ENCODE data around the gene VPS37B. TPM values are rescaled to one million over a fixed set of nuclear protein-coding genes. Genes with fewer than 3 reads are reported as not detected.
"Not testable (repeated sequence)": the region's sequence is repeated elsewhere in the genome, so short reads cannot be mapped to it uniquely, and the experiment has no call there.

VPS37B gene
- total and polyA plus RNA-seq, 12 donors = 11.0 to 52.4 (median 28.0) TPM

- no peak overlapping the region for H3K4me3 ChIP-seq
- WGBS, 4 donors = 24 to 44% (median 30%) methylated on average over 3 of the region's 3 CpGs
- peak overlapping the region in 3 of 5 donors; percentile 13 to 44 (median 41) for H3K27ac ChIP-seq
- no peak for TF ChIP-seq POLR2A (IDR thresholded peaks at IDR 0.05)
- TF ChIP-seq, protein P1, sequence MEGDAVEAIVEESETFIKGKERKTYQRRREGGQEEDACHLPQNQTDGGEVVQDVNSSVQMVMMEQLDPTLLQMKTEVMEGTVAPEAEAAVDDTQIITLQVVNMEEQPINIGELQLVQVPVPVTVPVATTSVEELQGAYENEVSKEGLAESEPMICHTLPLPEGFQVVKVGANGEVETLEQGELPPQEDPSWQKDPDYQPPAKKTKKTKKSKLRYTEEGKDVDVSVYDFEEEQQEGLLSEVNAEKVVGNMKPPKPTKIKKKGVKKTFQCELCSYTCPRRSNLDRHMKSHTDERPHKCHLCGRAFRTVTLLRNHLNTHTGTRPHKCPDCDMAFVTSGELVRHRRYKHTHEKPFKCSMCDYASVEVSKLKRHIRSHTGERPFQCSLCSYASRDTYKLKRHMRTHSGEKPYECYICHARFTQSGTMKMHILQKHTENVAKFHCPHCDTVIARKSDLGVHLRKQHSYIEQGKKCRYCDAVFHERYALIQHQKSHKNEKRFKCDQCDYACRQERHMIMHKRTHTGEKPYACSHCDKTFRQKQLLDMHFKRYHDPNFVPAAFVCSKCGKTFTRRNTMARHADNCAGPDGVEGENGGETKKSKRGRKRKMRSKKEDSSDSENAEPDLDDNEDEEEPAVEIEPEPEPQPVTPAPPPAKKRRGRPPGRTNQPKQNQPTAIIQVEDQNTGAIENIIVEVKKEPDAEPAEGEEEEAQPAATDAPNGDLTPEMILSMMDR (IDR thresholded peaks at IDR 0.05) = no peak
- H3K9me3 ChIP-seq (replicated peaks in 1 of 3) = no peaks in the 10 kb centered on the region
- intact Hi-C loops (cut with DNase I) = no loop called here
- H3K27me3 ChIP-seq = no peaks in the 10 kb centered on the region
- DNase-seq = peak in 2 of 7 donors; percentile 20 to 54
- no peaks in the 10 kb centered on the region for H3K36me3 ChIP-seq (replicated peaks in 1 of 2)
- peaks cover 44 to 86% of the 10 kb centered on the region in 2 donors for H3K4me1 ChIP-seq (replicated peaks in 1 of 2)
Observed at GRCh38 chr12:122876731-122877130, 19.2 kb downstream of the VPS37B start.

GRCh38 chr12:122876281-122876680, 19.6 kb downstream of the VPS37B start:
- peak in 2 of 7 donors; percentile 7 to 45 for DNase-seq
- WGBS, 4 donors = 75 to 89% (median 86%) methylated on average over 5 of the region's 5 CpGs
- peak overlapping the region in 3 of 5 donors; percentile 13 to 44 (median 41) for H3K27ac ChIP-seq
- H3K36me3 ChIP-seq (replicated peaks in 1 of 2); H3K4me3 ChIP-seq; H3K27me3 ChIP-seq; H3K9me3 ChIP-seq (replicated peaks in 1 of 3); intact Hi-C loops (cut with DNase I): not testable (repeated sequence)
- peaks cover 49 to 86% of the 10 kb centered on the region in 2 donors for H3K4me1 ChIP-seq (replicated peaks in 1 of 2)

DNA sequence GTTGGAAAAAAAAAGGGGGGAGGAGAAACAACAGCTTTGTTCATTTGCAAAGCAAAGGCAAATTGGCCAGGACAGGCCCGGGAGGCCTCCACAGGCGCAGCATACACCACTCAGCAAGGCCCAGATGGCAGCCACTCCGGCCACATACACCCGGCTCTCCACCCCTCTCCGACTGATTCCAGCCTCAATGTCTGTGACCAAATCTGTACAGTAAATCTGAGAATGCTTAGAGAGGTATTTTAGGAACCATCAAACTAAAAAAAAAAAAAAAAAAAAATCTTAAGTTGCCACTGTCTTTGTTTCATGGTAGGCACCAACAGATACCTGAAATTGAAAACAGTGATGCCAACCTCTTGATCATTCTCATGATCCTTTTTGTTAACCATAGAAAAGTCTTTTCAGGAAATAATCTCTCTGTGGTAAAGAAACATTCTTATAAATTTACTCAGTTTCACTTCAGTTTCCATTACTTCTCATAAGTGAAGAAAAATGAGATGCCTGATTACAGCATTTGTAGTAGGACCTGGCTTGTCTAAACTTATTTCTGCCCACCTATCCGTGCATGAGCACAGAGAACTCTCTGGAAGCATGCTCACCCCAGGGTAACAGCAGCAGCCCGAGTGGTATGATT, 20.2 kb downstream of the VPS37B start:
- H3K27ac ChIP-seq = no peak overlapping the region
- H3K36me3 ChIP-seq (replicated peaks in 1 of 2) = no peaks in the 10 kb centered on the region
- no peaks in the 10 kb centered on the region for H3K9me3 ChIP-seq (replicated peaks in 1 of 3)
- no peaks in the 10 kb centered on the region for H3K27me3 ChIP-seq
- H3K4me3 ChIP-seq = no peak overlapping the region
- TF ChIP-seq, protein P1 (IDR thresholded peaks at IDR 0.05) = no peak
- TF ChIP-seq POLR2A (IDR thresholded peaks at IDR 0.05) = no peak
- H3K4me1 ChIP-seq (replicated peaks in 1 of 2) = peaks cover 52 to 86% of the 10 kb centered on the region in 2 donors
- WGBS, 4 donors = 70 to 88% (median 74%) methylated on average over 7 of the region's 7 CpGs
- intact Hi-C loops (cut with DNase I) = no loop called here
- peak in 2 of 7 donors; percentile 4 to 17 for DNase-seq

GRCh38 chr12:122874081-122874480, 21.8 kb downstream of the VPS37B start:
- intact Hi-C loops (cut with DNase I) = no loop called here
- Histone ChIP-seq H3K9me3 (replicated peaks in 1 of 3) (no peaks in the 10 kb centered on the region), H3K27ac (no peak overlapping the region), H3K36me3 (replicated peaks in 1 of 2) (peaks cover 0 to 14% of the 10 kb centered on the region in 2 donors), H3K4me1 (replicated peaks in 1 of 2) (peaks cover 57 to 81% of the 10 kb centered on the region in 2 donors), H3K4me3 (no peak overlapping the region), H3K27me3 (no peaks in the 10 kb centered on the region)
- DNase-seq = peak in 2 of 7 donors; percentile 14 to 18
- TF ChIP-seq, protein P1 (IDR thresholded peaks at IDR 0.05) = no peak
- TF ChIP-seq POLR2A (IDR thresholded peaks at IDR 0.05) = no peak
- WGBS, 4 donors = 92 to 98% (median 93%) methylated on average over 7 to 12 of the region's 12 CpGs

- Histone ChIP-seq H3K27me3 (no peaks in the 10 kb centered on the region), H3K4me1 (replicated peaks in 1 of 2) (peaks cover 53 to 77% of the 10 kb centered on the region in 2 donors), H3K9me3 (replicated peaks in 1 of 3) (no peaks in the 10 kb centered on the region), H3K4me3 (no peak overlapping the region), H3K27ac (no peak overlapping the region), H3K36me3 (replicated peaks in 1 of 2) (peaks cover 0 to 19% of the 10 kb centered on the region in 2 donors)
- intact Hi-C loops (cut with DNase I) = no loop called here
- TF ChIP-seq POLR2A (IDR thresholded peaks at IDR 0.05) = no peak
- 86 to 92% (median 89%) methylated on average over 4 of the region's 4 CpGs for WGBS, 4 donors
- no peak for DNase-seq
Observed at GRCh38 chr12:122873540-122873939, 22.4 kb downstream of the VPS37B start.
